UCSD-AML1 (cell line): ENCODE data around the gene SNX6.
A peak's percentile ranks its signal among the peaks of the same experiment; 100 is the strongest.
"Not testable (repeated sequence)": the region's sequence is repeated elsewhere in the genome, so short reads cannot be mapped to it uniquely, and the experiment has no call there.

Experiments used
- DNase-seq: peaks from one replicate; lab custom pipeline; 2025; ENCODE audit not compliant: unreplicated experiment; lab: John Stamatoyannopoulos, UW

Gene SNX6

GRCh38 chr14:34629657-34630529 is at the start of gene SNX6:
TSS of gene SNX6 (minus strand) at chr14:34630148. CDS start at chr14:34630116, 32 bp downstream.
- peak; percentile 88 for DNase-seq

DNA sequence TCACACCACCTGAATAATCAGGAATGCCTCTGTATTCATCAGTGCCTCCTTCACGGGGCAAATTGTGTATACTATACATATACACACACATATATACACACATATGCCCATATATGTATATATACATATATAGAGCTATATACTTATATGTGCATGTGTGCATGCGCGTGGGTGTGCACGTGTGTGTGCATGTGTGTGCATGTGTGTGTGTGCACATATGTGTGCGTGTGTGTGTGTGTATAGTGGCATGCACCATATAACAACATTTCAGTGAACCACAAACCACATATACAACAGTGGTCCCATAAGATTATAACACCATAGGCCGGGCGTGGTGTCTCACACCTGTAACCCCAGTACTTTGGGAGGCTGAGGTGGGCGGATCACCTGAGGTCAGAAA is 48.8 kb upstream of the SNX6 start:
- no peak for DNase-seq

DNA sequence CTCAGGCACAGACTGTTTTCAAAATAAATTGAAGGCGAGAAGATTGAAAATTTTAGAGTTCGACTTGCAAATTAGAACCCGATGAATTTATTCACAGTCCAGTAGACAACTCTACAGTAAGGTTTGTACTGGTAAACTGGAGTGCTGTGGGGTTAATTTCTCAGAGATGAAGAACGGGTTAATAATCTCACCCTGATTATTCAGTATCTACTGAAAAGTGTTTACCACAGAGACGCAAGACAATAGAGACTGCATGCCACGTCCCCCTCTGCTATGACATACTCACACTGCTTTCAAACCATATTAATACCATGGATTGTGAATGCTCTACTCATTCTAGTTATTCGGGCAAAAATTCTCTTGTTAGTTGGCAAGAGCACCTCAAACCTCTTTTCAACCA is 48.4 kb upstream of the SNX6 start:
- DNase-seq = no peak

- DNase-seq = no peak
Observed at GRCh38 chr14:34676516-34677211, 46.7 kb upstream of the SNX6 start.

- no peak for DNase-seq
Observed at GRCh38 chr14:34673702-34674101, 43.8 kb upstream of the SNX6 start.

GRCh38 chr14:34671716-34672115 is 41.8 kb upstream of the SNX6 start:
- DNase-seq = no peak

GRCh38 chr14:34668111-34668510 is 38.2 kb upstream of the SNX6 start:
- DNase-seq = no peak

DNA sequence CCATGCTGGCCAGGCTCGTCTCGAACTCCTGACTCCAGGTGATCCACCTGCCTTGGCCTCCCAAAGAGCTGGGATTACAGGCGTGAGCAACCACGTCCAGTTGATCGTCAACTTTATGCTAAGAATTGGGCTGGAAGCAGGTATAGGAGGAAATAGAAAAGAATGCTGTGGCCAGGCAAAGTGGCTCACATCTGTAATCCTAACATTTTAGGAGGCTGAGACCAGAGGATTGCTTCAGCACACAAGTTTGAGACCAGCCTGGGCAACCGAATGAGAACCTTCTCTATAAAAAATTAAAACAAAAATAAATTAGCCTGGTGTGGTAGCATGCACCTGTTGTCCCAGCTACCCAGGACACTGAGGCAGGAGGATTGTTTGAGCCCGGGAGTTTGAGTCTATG is 37.1 kb upstream of the SNX6 start:
- no peak for DNase-seq

GRCh38 chr14:34665785-34666435 is 36.0 kb upstream of the SNX6 start:
- no peak for DNase-seq

DNA sequence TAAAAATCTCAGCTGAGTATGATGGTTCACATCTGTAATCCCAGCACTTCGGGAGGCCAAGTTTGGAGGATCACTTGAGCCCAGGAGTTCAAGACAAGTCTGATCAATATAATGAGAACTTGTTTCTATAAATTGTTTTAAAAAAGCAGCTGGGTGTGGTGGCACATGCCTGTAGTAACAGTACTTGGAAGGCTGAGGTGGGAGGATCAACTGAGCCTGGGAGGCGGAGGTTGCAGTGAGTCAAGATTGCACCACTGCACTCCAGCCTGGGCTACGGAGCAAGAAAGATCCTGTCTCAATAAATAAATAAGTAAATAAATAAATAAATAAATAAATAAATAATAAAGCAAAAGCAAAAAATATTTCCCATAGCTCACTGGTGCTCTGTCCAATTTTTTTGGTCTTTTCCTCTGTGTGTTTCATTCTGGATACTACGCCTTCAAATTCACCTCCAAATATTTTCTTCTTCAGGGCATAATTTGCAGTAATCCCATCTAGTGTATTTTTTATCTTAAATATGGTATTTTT is 32.7 kb upstream of the SNX6 start:
- DNase-seq = no peak

DNA sequence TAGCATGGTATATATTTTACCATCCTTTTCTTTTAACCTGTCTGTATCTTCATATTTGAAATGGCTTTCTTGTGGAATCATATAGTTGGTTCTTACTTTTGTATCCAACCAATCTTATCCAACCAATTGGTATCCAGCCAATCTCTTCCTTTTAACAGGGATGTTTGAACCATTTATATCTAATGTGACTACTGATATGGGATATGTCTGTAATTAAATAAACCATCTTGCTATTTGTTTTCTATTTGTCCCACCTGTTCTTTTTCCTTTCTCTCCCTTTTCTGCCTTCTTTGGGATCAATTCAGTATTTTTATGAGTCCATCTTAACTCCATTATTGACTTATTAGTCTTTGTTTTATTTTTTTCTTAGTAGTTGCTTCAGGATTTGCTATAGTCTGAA is 30.8 kb upstream of the SNX6 start:
- no peak for DNase-seq

GRCh38 chr14:34655959-34656358 is 26.0 kb upstream of the SNX6 start:
- DNase-seq = no peak

DNA sequence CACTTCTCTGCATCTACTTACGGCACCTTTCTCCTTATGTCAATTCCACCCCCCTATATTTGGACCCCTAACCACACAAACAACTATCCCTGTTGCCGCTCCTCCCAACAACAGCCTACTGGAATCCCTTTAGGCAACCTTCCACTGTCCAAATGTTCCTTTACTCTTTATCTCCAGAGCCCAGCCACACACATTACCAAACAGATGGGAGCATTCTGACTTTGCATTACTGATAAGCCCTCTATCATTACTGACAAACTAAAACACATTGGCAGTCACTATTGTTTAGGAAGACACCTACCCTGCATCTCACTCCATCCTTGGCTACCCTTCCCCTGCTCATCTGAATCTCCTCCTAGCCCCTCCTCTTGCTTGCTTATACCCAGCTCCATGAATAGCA is 23.1 kb upstream of the SNX6 start:
- DNase-seq = not testable (repeated sequence)

- DNase-seq = not testable (repeated sequence)
Observed at GRCh38 chr14:34652348-34652747, 22.4 kb upstream of the SNX6 start.

DNA sequence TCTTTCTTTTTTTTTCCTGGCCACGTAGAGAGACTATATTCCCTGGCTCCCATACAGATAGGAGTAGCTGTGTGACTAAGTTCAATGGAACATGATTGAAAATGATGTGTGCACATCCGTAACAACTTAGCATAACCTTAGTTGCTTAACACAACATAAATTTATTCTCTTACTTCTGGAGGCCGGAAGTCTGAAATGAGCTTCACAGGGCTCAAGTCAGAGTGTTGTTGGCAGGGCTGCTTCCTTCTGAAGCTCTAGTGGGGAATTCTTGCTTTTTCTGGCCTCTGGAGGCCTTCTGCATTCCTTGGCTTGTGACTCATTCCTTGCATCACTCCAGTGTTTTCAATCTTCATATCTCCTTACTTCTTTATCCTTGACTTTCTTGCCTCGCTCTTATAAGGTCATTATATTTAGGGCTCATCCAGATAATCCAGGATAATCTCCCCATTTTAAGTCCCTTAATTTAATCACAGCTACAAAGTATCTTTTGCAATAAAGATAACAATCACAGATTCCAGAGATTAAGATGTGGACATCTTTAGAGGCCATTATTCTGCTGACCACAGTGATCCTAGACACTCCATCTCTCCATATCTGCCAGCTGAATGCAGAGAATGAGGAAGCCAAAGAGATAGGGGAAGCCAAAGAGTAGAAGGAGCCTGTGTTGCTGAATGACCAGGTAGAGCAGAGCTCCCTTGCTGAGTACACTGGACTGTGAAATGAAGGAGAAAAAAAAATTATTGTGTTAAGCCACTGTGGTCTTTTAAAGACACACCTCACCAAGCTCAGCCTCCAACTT is 21.0 kb upstream of the SNX6 start:
- no peak for DNase-seq

DNA sequence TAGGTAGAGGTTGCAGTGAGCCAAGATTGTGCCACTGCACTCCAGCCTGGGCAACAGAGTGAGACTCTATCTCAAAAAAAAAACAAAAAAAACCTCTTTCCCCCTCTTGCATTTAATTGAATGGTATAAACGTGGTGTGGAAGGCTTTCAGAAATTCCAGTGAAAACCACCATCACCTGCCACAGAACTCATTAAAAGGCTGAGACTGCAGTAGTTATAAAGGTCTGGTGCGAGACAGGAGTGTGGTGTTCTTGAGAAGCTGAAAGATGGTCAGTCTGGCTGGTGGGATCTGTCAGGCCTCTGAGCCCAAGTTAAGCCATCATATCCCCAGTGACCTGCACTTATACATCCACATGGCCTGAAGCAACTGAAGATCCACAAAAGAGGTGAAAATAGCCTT is 20.1 kb upstream of the SNX6 start:
- DNase-seq = not testable (repeated sequence)

DNA sequence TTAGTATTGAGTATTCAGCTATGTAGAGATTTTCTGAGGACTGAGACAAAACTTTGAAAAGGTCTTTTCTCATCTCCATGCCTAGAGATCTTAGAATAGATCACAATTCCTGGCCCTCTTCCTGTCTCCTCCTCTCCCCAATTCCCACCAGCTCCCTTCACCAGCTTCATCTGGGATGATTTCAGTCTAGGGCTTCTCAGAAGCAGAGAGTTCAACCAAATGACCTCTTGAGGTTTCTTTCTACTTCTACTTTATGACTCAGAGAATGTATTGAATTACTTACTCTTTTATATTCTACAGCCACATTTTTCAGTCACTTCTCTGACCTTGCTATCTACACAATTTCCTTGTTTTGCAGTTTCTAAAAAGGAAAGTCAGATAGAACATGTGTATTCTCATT is 19.4 kb upstream of the SNX6 start:
- DNase-seq = no peak

DNA sequence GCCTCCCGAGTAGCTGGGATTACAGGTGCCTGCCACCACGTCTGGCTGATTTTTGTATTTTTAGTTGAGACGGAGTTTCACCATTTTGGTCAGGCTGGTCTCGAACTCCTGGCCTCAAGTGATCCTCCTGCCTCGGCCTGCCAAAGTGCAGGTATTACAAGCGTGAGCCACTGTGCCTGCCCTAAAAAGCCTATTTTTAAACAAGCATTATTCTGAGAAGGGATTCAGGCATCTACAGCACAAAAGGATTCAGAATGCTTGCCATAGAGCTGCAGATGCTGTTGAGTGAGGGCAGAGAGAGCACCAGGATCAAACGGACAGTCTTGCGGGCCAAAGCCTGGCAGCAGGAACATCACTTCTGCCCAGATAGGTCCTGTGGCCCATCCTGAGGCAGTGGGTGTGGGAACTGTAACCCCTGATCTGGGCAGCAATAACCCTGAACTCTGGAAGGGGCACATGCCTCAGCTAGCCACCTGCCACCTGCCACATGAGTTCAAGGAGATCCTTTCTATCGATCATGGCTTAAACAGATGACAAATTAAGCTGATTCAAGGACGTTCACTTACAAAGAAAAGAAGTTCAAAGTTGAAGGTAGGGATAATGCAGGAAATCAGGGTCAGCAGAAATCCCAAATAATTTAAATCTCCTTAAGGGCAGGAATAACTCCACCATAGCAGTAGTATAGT is 16.8 kb upstream of the SNX6 start:
- no peak for DNase-seq

DNA sequence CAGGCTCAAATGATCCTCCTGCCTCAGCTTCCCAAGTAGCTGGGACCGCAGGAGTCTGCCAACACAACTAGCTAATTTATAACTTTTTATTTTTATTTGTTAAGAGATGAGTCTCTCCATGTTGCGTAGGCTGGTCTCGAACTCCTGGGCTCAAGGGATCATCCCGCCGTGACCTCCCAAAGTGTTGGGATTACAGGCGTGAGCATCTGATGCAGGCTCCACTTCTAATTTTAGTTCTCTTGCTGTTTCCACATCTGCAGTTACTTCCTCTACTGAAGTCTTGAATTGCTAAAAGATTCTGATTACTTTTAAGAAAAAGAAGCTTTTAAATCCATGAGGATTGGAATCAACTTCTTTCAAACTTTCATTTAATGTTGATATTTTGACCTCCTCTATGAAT is 13.4 kb upstream of the SNX6 start:
- DNase-seq = no peak

DNA sequence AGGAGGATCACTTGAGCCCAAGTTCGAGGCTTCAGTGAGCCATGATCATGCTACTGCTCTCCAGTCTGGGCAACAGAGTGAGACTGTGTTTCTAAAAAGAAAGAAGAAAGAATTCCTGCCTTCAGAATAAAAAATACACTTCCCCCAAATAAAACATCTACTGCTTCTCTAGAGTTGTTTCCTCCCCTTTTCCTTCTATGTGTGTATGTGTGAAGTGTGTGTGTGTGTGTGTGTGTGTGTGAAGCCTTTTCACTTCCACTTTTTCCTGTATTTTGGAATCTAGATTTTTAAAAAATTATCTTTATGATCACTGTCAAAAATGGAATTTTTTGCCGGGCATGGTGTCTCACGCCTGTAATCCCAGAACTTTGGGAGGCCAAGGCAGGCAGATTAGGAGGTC is 12.6 kb upstream of the SNX6 start:
- no peak for DNase-seq
